Heart right ventricle (tissue), 16 donors: ENCODE measurements around the gene TMEM18. TPM values are rescaled to one million over a fixed set of nuclear protein-coding genes. Genes with fewer than 3 reads are reported as not detected.

Experiments used
- ATAC-seq, 8 donors: fragments of 200-7000 bp; cut with Tn5 transposase; one replicate each; pipeline ENCODE4 v1.9.1; 2020; ENCODE audit warnings: mild to moderate bottlenecking in 8 of 8, moderate library complexity in 8 of 8, moderate number of reproducible peaks in 1 of 8
- DNase-seq, 2 donors: peaks; one replicate each; pipeline ENCODE4 v3.0.0-alpha.2; 2020
- H3K27ac ChIP-seq, 10 donors: fragments of 200-600 bp; sonication (generic) in 2 of 10; one replicate each; pipeline versions ENCODE4 v1.5.0 to v1.8.0; 2020 to 2022; ENCODE audit warnings: mild to moderate bottlenecking in 3 of 10
- H3K27me3 ChIP-seq, 7 donors: fragments of 200-600 bp; one replicate each; pipeline ENCODE4 v1.8.0; 2021 to 2022; ENCODE audit warnings: mild to moderate bottlenecking in 2 of 7
- H3K36me3 ChIP-seq, 9 donors: fragments of 200-600 bp; sonication (generic) in 1 of 9; one replicate each; pipeline versions ENCODE4 v1.5.0 to v1.8.0; 2020 to 2022; ENCODE audit warnings: mild to moderate bottlenecking in 2 of 9
- H3K4me1 ChIP-seq, 9 donors: fragments of 200-600 bp; sonication (generic) in 1 of 9; one replicate each; pipeline versions ENCODE4 v1.5.0 to v1.8.0; 2020 to 2022; ENCODE audit warnings: mild to moderate bottlenecking in 4 of 9
- H3K4me3 ChIP-seq, 10 donors: fragments of 200-600 bp; sonication (generic) in 2 of 10; one replicate each; pipeline versions ENCODE4 v1.5.0 to v1.8.0; 2020 to 2022; ENCODE audit warnings: mild to moderate bottlenecking in 7 of 10, moderate library complexity in 2 of 10
- H3K9me3 ChIP-seq, 11 donors: fragments of 200-600 bp in 10 of 11; sonication (generic) in 2 of 11; one replicate each; pipeline versions ENCODE4 v1.5.0 to v1.8.0; 2013 to 2022; ENCODE audit warnings: mild to moderate bottlenecking in 2 of 11, control low read depth in 1 of 11, moderate library complexity in 1 of 11
- CTCF ChIP-seq, 9 donors: fragments of 200-600 bp; sonication (generic) in 2 of 9; IDR thresholded peaks; one replicate each; pipeline versions ENCODE4 v1.5.0 to v1.8.0; 2021 to 2022; ENCODE audit warnings: antibody characterized with exemption in 9 of 9, mild to moderate bottlenecking in 5 of 9, moderate library complexity in 1 of 9
- WGBS, 2 donors: extraction: QIAGEN DNeasy Blood & Tissue Kit; methylation state at CpG; one replicate each; pipeline ENCODE4 v1.1.7; 2013; ENCODE audit warnings: inconsistent platforms in 1 of 2; 5-methylcytosine and 5-hydroxymethylcytosine counted together
- intact Hi-C, 10 donors: fragments of 100-400 bp; cut with DNase I; formaldehyde crosslinking; loops; one replicate each; pipeline versions ENCODE4 v1.11.1 to v1.14.2; 2022
- polyA plus RNA-seq, 2 donors: library from polyadenylated mRNA; stranded (reverse); fragments of 200-250 nt; gene quantifications; one replicate each; pipeline ENCODE4 v1.2.3, GENCODE V29; 2013
- total RNA-seq, 10 donors: library from RNA; stranded (reverse); fragmentation: NEBNext Ultra II Directional in 3 of 10; extraction: Animal tissue kit (Norgen Biotek cat#: 25700) in 3 of 10; gene quantifications; one replicate each; pipeline versions ENCODE4 v1.2.1 to v1.2.4, GENCODE V29; 2021 to 2023
- donor health status: Arrhythmogenic right ventricular cardiomyopathy.
- donor health status: ischemic (EF 13 %, LVEDD 7.1; RV severe dilation, severe dysfunction).
- donor health status: healthy with polysubstance abuse.
- donor health status: DM: no; HTN: yes; CAD: no.
- donor health status: DM: no; HTN: no; CAD: no.
- donor health status: ischemic (EF 25% LVEDD 6.9; RV normal size, moderate dysfunction).
- donor health status: ischemic (EF 25% LVEDD 5.7; RV mildly dilated, moderate dysfunction).
- donor health status: healthy.
- donor health status: DM: yes; HTN: yes; CAD: no.
- donor health status: Ischemic cardiomyopathy.
- donor health status: ischemic (EF 35%, LVEDD 5.7; RV mildly dilated, moderate dysfunction).
- donor health status: nonischemic (EF 11% LVEDD 7.7; RV severe dilation, severe dysfunction).
- donor health status: DM: yes; HTN: yes; CAD: no.
- donor health status: PGD.
- donor health status: ischemic (EF 29% LVEDD 5.4; RV normal size, mild dysfunction).
- donor health status: nonischemic (EF 23%, LVEDD 6.1; RV moderate dilation, normal function).

TMEM18 gene
- total and polyA plus RNA-seq, 12 donors = 10.1 to 21.9 (median 12.2) TPM

- 92 to 94% methylated on average over 7 of the region's 7 CpGs for WGBS, 2 donors
- no peak for DNase-seq
- no peak overlapping the region for H3K27ac ChIP-seq
Observed at GRCh38 chr2:669323-669722, 7.9 kb downstream of the TMEM18 start.

GRCh38 chr2:668000-668398 lies 9.2 kb downstream of the TMEM18 start:
- 97 to 98% methylated on average over 3 of the region's 3 CpGs for WGBS, 2 donors

More at GRCh38 chr2:669323-669722, 7.9 kb downstream of the TMEM18 start:
- no peak for ATAC-seq
- H3K27me3 ChIP-seq = no peaks in the 10 kb centered on the region
- peaks cover 0 to 6% (median 0%) of the 10 kb centered on the region in 9 donors for H3K4me1 ChIP-seq
- H3K4me3 ChIP-seq = no peak overlapping the region
- intact Hi-C loops = no loop called here
- H3K36me3 ChIP-seq = peaks cover 0 to 76% (median 34%) of the 10 kb centered on the region in 9 donors
- peaks cover 0 to 21% (median 0%) of the 10 kb centered on the region in 11 donors for H3K9me3 ChIP-seq
- no peak for TF ChIP-seq CTCF (IDR thresholded peaks at IDR 0.05)

GRCh38 chr2:667332-667999 lies 9.7 kb downstream of the TMEM18 start:
- no peaks in the 10 kb centered on the region for H3K27me3 ChIP-seq
- no peak for DNase-seq
- 87 to 89% methylated on average over 5 of the region's 5 CpGs for whole genome bisulfite sequencing, 2 donors
- intact Hi-C loops = no loop called here
- H3K9me3 ChIP-seq = peaks cover 0 to 26% (median 0%) of the 10 kb centered on the region in 11 donors
- no peak for ATAC-seq
- no peaks in the 10 kb centered on the region for H3K4me1 ChIP-seq
- H3K4me3 ChIP-seq = no peak overlapping the region
- no peak overlapping the region for H3K27ac ChIP-seq
- peaks cover 0 to 85% (median 32%) of the 10 kb centered on the region in 9 donors for H3K36me3 ChIP-seq
- TF ChIP-seq CTCF (IDR thresholded peaks at IDR 0.05) = peak in 8 of 9 donors; percentile 20 to 48 (median 32)

More at GRCh38 chr2:668000-668398, 9.2 kb downstream of the TMEM18 start:
- Histone ChIP-seq H3K36me3 (peaks cover 0 to 88% (median 34%) of the 10 kb centered on the region in 9 donors), H3K9me3 (peaks cover 0 to 26% (median 0%) of the 10 kb centered on the region in 11 donors), H3K4me1 (no peaks in the 10 kb centered on the region), H3K4me3 (no peak overlapping the region), H3K27me3 (no peaks in the 10 kb centered on the region), H3K27ac (no peak overlapping the region)
- intact Hi-C loops = no loop called here
- DNase-seq = no peak
- TF ChIP-seq CTCF (IDR thresholded peaks at IDR 0.05) = no peak
- ATAC-seq = no peak

- ATAC-seq (no peak), DNase-seq (no peak)
- H3K27ac ChIP-seq = no peak overlapping the region
- no peak overlapping the region for H3K4me3 ChIP-seq
- TF ChIP-seq CTCF (IDR thresholded peaks at IDR 0.05) = no peak
- peaks cover 0 to 77% (median 28%) of the 10 kb centered on the region in 9 donors for H3K36me3 ChIP-seq
- H3K9me3 ChIP-seq = peaks cover 0 to 26% (median 0%) of the 10 kb centered on the region in 11 donors
- H3K27me3 ChIP-seq = peaks cover 0 to 2% (median 0%) of the 10 kb centered on the region in 7 donors
- H3K4me1 ChIP-seq = no peaks in the 10 kb centered on the region
- intact Hi-C loops = no loop called here
- WGBS, 2 donors = 98 to 99% methylated on average over 15 of the region's 15 CpGs
Observed at GRCh38 chr2:666441-666840, 10.8 kb downstream of the TMEM18 start.
